Renal pelvis (tissue), 4 donors: ENCODE measurements around the gene RUFY1. TPM values are rescaled to one million over a fixed set of nuclear protein-coding genes. Genes with fewer than 3 reads are reported as not detected.
"Not testable (repeated sequence)": the region's sequence is repeated elsewhere in the genome, so short reads cannot be mapped to it uniquely, and the experiment has no call there.

ENCODE experiments used
- DNase-seq: peaks from one replicate; pipeline ENCODE4 v3.0.0-alpha.2; 2013
- polyA plus RNA-seq, 3 donors: library from polyadenylated mRNA; unstranded; fragments of 120-200 nt; gene quantifications; one replicate each; pipeline ENCODE4 v1.2.1, GENCODE V29; 2013; ENCODE audit not compliant: insufficient read length in 3 of 3

Gene RUFY1
- polyA plus RNA-seq, 3 donors: 75.9 to 97.1 (median 80.0) TPM

DNA sequence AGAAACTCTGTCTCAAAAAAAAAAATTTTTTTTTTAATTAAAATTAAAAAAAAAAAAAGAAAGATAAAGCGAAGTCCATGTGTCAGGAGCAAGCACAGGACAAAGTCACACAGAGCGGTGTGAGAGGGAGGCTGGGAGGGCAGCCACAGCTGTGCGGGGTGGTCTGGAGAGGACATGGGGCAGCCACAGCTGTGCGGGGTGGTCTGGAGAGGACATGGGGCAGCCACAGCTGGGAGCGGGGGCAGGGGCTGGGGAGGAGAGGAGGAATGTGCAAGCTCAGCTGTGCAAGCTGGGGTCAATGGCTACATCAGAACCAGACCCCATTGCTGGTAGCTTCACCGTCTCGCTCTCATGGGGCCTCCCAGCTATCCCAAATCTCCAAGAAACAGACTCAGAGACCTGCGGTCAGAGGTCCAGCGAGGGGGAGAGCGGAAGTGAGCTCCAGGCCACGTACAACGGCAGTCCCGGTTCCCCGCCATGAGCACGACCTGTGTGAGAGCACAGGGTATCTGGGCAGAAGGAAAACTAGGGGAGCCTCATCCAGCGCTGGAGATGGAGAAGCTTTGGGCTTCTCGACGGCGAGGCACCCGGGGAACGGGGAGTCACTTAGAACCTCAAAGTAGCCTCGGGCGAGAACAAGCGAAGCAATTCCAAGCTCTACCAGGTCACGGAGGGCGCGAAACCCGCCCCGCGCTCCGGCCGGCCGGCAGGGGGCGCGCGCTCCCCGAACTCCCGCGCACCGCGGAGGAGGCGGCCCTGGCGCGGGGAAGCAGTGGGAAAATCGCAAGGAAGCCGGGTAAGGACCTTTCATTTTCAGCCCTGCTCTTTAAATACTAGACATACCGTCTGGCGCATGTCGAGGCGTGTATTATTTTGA is 107.2 kb downstream of the RUFY1 start:
- DNase-seq: not testable (repeated sequence)

DNA sequence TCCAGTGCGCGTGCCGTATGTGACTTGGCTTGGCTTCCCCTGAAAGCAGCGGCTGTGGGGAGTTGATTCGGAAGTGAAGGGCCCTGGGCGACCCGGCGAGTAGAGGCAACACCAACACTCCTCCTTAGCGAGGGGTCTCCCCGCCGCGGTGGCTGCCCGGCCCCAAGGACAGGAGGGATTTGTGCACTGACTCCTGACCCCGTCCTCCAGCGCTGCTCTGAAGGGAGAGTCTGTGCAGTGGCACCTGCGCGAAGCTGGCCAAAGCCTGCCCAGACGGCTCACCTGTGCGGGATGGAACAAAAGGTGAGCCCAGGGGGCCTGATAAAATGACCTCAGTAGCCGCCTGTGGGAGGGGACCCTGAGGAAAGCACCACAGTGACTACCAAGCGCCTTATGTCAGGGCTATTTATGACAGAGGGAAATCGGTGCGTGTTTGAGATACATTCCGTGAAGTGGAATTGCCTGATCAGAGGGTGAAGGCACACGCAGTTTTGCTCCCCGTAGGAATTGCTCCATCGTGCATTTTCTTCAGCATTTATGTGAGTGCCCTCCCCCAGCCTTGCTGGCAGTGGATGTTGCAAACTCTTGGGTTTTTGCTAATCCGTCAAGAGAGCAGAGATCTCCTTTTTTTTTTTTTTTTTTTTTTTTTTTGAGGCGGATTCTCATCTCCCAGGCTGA is 108.0 kb downstream of the RUFY1 start:
- DNase-seq: not testable (repeated sequence)

Other genes with a start within 250 kb of the RUFY1 start
- gene ADAMTS2, start 205.1 kb upstream of the RUFY1 start, polyA plus RNA-seq: 10 to 100 TPM; 10.6 to 11.7 (median 11.3) TPM
- 1,000 to 10,000 TPM in 2 of 3 donors, 100 to 1,000 TPM in 1; 988 to 1,833 (median 1,566) TPM for gene HNRNPH1, start 73.1 kb downstream of the RUFY1 start, polyA plus RNA-seq
- 1 to 10 TPM in 2 of 3 donors, under 1 TPM in 1; 0.99 to 1.8 (median 1.0) TPM for gene CBY3, start 130.5 kb downstream of the RUFY1 start, polyA plus RNA-seq
- 100 to 1,000 TPM; 495 to 588 (median 505) TPM for gene CANX, start 148.4 kb downstream of the RUFY1 start, polyA plus RNA-seq
- 10 to 100 TPM; 41.0 to 51.1 (median 41.6) TPM for gene MAML1, start 182.3 kb downstream of the RUFY1 start, polyA plus RNA-seq
- 1 to 10 TPM; 3.9 to 6.7 (median 4.1) TPM for gene LTC4S, start 243.4 kb downstream of the RUFY1 start, polyA plus RNA-seq